CD14-positive monocyte (primary cell): Measurements from ENCODE around the gene ISG15. TPM values are rescaled to one million over a fixed set of nuclear protein-coding genes. Genes with fewer than 3 reads are reported as not detected.
A peak's percentile ranks its signal among the peaks of the same experiment; 100 is the strongest.

Source experiments
- DNase-seq, 3 donors: peaks; one replicate each; pipeline ENCODE4 v3.0.0-alpha.2; 2011 to 2022
- H2AFZ ChIP-seq: 2 replicates; pipeline ENCODE4 v1.6.0; 2012; ENCODE audit warnings: mild to moderate bottlenecking, low read depth, low read length, inconsistent platforms; ENCODE audit not compliant: insufficient read depth, poor library complexity, severe bottlenecking
- H3K27ac ChIP-seq, 2 donors: 1 replicate in 1 of 2; 2 replicates in 1 of 2; pipeline ENCODE4 v1.5.1; 2012 to 2013; ENCODE audit warnings: low read length in 2 of 2, control low read depth in 1 of 2, inconsistent platforms in 1 of 2, low read depth in 1 of 2, mild to moderate bottlenecking in 1 of 2
- H3K27me3 ChIP-seq, 2 donors: one replicate each; pipeline versions ENCODE4 v1.6.0 to v1.6.1; 2011 to 2013; ENCODE audit warnings: low read length in 2 of 2; ENCODE audit not compliant: control insufficient read depth in 2 of 2, insufficient read depth in 2 of 2
- H3K36me3 ChIP-seq, 2 donors: replicated peaks in 1 of 2; 1 replicate in 1 of 2; 2 replicates in 1 of 2; pipeline versions ENCODE4 v1.5.1 to v1.6.1; 2012 to 2013; ENCODE audit warnings: low read length in 2 of 2, control low read depth in 1 of 2, inconsistent platforms in 1 of 2, mild to moderate bottlenecking in 1 of 2; ENCODE audit not compliant: insufficient read depth in 2 of 2, control insufficient read depth in 1 of 2
- H3K4me1 ChIP-seq, 2 donors: 1 replicate in 1 of 2; 2 replicates in 1 of 2; pipeline versions ENCODE4 v1.5.1 to v1.6.1; 2012 to 2013; ENCODE audit warnings: low read length in 2 of 2, control low read depth in 1 of 2, inconsistent platforms in 1 of 2, mild to moderate bottlenecking in 1 of 2, moderate library complexity in 1 of 2; ENCODE audit not compliant: insufficient read depth in 2 of 2, control insufficient read depth in 1 of 2
- H3K4me2 ChIP-seq: replicated peaks from 2 replicates; pipeline ENCODE3; 2012; ENCODE audit warnings: low read length, moderate library complexity, mild to moderate bottlenecking; ENCODE audit not compliant: poor library complexity, severe bottlenecking; ENCODE audit errors: extremely low read depth
- H3K4me3 ChIP-seq, 3 experiments: fragments of 200-600 bp in 1 of 3; sonication (generic) in 1 of 3; replicated peaks in 1 of 3; 1 replicate in 2 of 3; 2 replicates in 1 of 3; pipeline ENCODE4 v1.5.1; 2011 to 2013; ENCODE audit warnings: low read length in 3 of 3, mild to moderate bottlenecking in 3 of 3, control low read depth in 2 of 3, low read depth in 2 of 3, inconsistent platforms in 1 of 3, moderate library complexity in 1 of 3
- H3K79me2 ChIP-seq: 2 replicates; pipeline ENCODE4 v1.6.0; 2012; ENCODE audit warnings: mild to moderate bottlenecking, control low read depth, inconsistent platforms, low read length, moderate library complexity; ENCODE audit not compliant: insufficient read depth
- H3K9ac ChIP-seq: 2 replicates; pipeline ENCODE4 v1.6.0; 2017; ENCODE audit warnings: low read length, mild to moderate bottlenecking; ENCODE audit not compliant: insufficient read depth, poor library complexity, severe bottlenecking
- H3K9me3 ChIP-seq, 2 donors: replicated peaks in 1 of 2; 1 replicate in 1 of 2; 2 replicates in 1 of 2; pipeline versions ENCODE4 v1.5.1 to v1.6.1; 2012 to 2013; ENCODE audit warnings: low read length in 2 of 2, control low read depth in 1 of 2; ENCODE audit not compliant: control insufficient read depth in 1 of 2, insufficient read depth in 1 of 2
- H4K20me1 ChIP-seq: 2 replicates; pipeline ENCODE4 v1.6.0; 2012; ENCODE audit warnings: mild to moderate bottlenecking, low read length, control low read depth, moderate library complexity; ENCODE audit not compliant: insufficient read depth
- H3K27ac Mint-ChIP-seq, 7 donors: one replicate each; pipeline ENCODE4 v1.8.0; 2020; ENCODE audit warnings: mild to moderate bottlenecking in 7 of 7, mixed read lengths in 7 of 7, moderate library complexity in 6 of 7, inconsistent platforms in 2 of 7
- H3K27me3 Mint-ChIP-seq, 3 donors: one replicate each; pipeline ENCODE4 v1.8.0; 2021 to 2022; ENCODE audit warnings: low read depth in 3 of 3, mild to moderate bottlenecking in 3 of 3, mixed read lengths in 3 of 3, moderate library complexity in 3 of 3, inconsistent platforms in 1 of 3
- H3K36me3 Mint-ChIP-seq, 2 donors: one replicate each; pipeline ENCODE4 v1.8.0; 2020; ENCODE audit warnings: mixed read lengths in 2 of 2, inconsistent platforms in 1 of 2, mild to moderate bottlenecking in 1 of 2
- H3K4me1 Mint-ChIP-seq: one replicate; pipeline ENCODE4 v1.8.0; 2020; ENCODE audit warnings: mild to moderate bottlenecking, mixed read lengths
- H3K4me3 Mint-ChIP-seq, 2 donors: one replicate each; pipeline ENCODE4 v1.8.0; 2020; ENCODE audit warnings: mild to moderate bottlenecking in 2 of 2, mixed read lengths in 2 of 2, moderate library complexity in 1 of 2
- H3K9me3 Mint-ChIP-seq, 7 donors: one replicate each; pipeline ENCODE4 v1.8.0; 2020 to 2022; ENCODE audit warnings: mixed read lengths in 7 of 7, mild to moderate bottlenecking in 6 of 7, moderate library complexity in 6 of 7, inconsistent platforms in 2 of 7
- WGBS: methylation state at CpG from one replicate; pipeline ENCODE4 v1.1.5; 2013; ENCODE audit warnings: missing lambda C conversion rate; ENCODE audit not compliant: insufficient coverage; 5-methylcytosine and 5-hydroxymethylcytosine counted together
- intact Hi-C, 2 donors: fragments of 100-400 bp; cut with micrococcal nuclease; formaldehyde crosslinking; loops; one replicate each; pipeline versions ENCODE4 v1.15.0 to v1.15.1; 2023
- polyA plus RNA-seq, 3 donors: library from polyadenylated mRNA; depleted of rRNA in 1 of 3; unstranded in 2 of 3; stranded (reverse) in 1 of 3; fragments of 300-500 nt in 2 of 3; fragments of >200 nt in 1 of 3; fragmentation: Illumina TruSeq in 2 of 3; gene quantifications; 1 replicate in 2 of 3; 2 replicates in 1 of 3; pipeline ENCODE4 v1.2.3, GENCODE V29; 2012 to 2021
- TF ChIP-seq, protein P1 (sequence below): fragments of 200-600 bp; IDR thresholded peaks from one replicate; pipeline ENCODE4 v1.8.0; 2022; ENCODE audit warnings: antibody characterized with exemption, mild to moderate bottlenecking

Gene ISG15
- polyA plus RNA-seq, 3 donors = 128 to 241 (median 145) TPM

DNA sequence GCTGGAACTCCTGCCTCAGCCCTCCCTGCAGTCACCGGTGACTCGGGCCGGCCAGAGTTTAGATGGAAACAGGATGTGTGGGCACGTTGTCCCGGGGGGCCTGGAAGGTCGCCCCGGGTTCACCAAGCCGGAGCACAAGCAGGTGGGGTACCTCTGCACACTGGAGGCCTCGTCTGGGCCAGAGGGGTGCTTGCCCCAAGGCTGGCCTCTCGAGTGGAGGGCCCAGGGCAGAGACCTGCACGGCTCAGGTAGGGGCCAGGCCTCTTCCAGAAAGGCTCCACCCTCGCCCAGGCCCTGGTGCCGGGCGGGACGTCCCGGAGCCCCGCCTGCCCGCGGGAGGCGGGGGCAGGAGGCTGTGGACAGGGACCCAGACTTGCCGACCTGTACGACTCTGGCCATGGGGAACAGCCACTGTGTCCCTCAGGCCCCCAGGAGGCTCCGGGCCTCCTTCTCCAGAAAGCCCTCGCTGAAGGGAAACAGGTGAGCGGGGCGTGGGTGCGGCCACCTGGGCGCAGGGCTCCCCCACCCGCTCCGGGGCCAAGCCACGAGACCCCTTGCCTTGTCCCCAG lies 47.1 kb upstream of the ISG15 start, which contains the start of gene PLEKHN1:
Gene PLEKHN1, plus strand, starts transcription at position 348 of the 569 bp plus-strand sequence. Its CDS starts 50 bp downstream, at position 398.
- H3K27me3 Mint-ChIP-seq = peaks cover 34 to 54% (median 42%) of the 10 kb centered on the region in 3 donors
- H3K9ac ChIP-seq = peak within 1 kb of the TSS; percentile 75

DNA sequence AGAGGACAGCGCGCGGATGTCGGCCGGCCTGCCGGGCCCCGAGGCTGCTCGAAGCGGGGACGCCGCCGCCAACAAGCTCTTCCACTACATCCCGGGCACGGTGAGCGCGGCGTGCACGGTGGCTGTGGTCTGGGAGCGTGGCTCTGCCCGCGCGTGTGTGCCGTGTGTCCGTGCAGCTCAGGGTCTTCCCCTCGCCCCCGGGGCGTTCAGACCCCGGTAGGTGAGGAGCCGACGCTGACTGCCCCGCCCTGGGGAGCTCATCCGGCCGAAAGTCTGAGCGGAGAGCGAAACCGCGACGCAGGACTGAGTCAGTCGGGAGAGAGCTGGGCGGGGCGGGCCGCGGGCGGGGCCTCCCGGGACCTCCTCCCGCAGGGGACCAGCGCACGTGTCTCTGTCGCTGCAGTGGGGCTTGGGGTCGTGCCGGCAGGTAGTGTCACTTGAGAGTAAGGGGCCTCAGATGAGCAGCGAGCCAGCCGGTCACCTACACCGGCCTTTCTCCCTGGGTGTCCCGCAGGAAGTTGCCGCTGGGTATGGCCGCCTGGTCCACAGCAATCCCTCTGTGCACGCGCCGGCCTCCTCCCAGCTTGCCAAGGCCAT lies 46.5 kb upstream of the ISG15 start:
- peak overlapping the region in 1 of 2 donors; percentile 62 for H3K27ac ChIP-seq
- TF ChIP-seq, protein P1, sequence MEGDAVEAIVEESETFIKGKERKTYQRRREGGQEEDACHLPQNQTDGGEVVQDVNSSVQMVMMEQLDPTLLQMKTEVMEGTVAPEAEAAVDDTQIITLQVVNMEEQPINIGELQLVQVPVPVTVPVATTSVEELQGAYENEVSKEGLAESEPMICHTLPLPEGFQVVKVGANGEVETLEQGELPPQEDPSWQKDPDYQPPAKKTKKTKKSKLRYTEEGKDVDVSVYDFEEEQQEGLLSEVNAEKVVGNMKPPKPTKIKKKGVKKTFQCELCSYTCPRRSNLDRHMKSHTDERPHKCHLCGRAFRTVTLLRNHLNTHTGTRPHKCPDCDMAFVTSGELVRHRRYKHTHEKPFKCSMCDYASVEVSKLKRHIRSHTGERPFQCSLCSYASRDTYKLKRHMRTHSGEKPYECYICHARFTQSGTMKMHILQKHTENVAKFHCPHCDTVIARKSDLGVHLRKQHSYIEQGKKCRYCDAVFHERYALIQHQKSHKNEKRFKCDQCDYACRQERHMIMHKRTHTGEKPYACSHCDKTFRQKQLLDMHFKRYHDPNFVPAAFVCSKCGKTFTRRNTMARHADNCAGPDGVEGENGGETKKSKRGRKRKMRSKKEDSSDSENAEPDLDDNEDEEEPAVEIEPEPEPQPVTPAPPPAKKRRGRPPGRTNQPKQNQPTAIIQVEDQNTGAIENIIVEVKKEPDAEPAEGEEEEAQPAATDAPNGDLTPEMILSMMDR = no peak
- peaks cover 10% of the 10 kb centered on the region for H3K4me1 Mint-ChIP-seq
- H3K9ac ChIP-seq = peak overlapping the region; percentile 75
- WGBS = under 1% methylated on average over 60 of the region's 60 CpGs
- H3K27ac Mint-ChIP-seq = peak overlapping the region in 1 of 7 donors; percentile 35
- peak overlapping the region; percentile 83 to 90 for H3K4me3 Mint-ChIP-seq
- peak overlapping the region; percentile 87 for H2AFZ ChIP-seq
- peaks cover 0 to 3% of the 10 kb centered on the region in 2 donors for H3K36me3 ChIP-seq
- peak overlapping the region; percentile 86 for H3K4me2 ChIP-seq
- H4K20me1 ChIP-seq = no peaks in the 10 kb centered on the region
- H3K4me3 ChIP-seq = peak overlapping the region; percentile 59 to 79 (median 62)
- peaks cover 16 to 21% of the 10 kb centered on the region in 2 donors for H3K4me1 ChIP-seq
- peaks cover 0 to 8% of the 10 kb centered on the region in 2 donors for H3K9me3 ChIP-seq
- peaks cover 16 to 19% of the 10 kb centered on the region in 2 donors for H3K36me3 Mint-ChIP-seq
- intact Hi-C loops = loop anchor here in 1 of 2 donors (10.0 kb wide), 1 partner anchor 62 kb away; no protein-coding TSS in a partner anchor
- H3K79me2 ChIP-seq = no peaks in the 10 kb centered on the region
- peaks cover 3 to 43% of the 10 kb centered on the region in 2 donors for H3K27me3 ChIP-seq
- peaks cover 0 to 3% (median 0%) of the 10 kb centered on the region in 7 donors for H3K9me3 Mint-ChIP-seq
- DNase-seq = peak; percentile 60 to 74 (median 66)
- peaks cover 32 to 54% (median 44%) of the 10 kb centered on the region in 3 donors for H3K27me3 Mint-ChIP-seq

More for the DNA sequence above, 47.1 kb upstream of the ISG15 start, which contains the start of gene PLEKHN1:
- peak within 1 kb of the TSS in 2 of 7 donors; percentile 35 to 63 for H3K27ac Mint-ChIP-seq
- peak within 1 kb of the TSS; percentile 86 for H3K4me2 ChIP-seq
- H2AFZ ChIP-seq = peak within 1 kb of the TSS; percentile 87
- H3K4me3 Mint-ChIP-seq = peak within 1 kb of the TSS; percentile 83 to 90
- 1% methylated on average over 31 of the region's 31 CpGs for WGBS
- intact Hi-C loops = loop anchor here in 1 of 2 donors (10.0 kb wide), 1 partner anchor 61 kb away; no protein-coding TSS in a partner anchor
- peaks cover 16 to 19% of the 10 kb centered on the region in 2 donors for H3K36me3 Mint-ChIP-seq
- H3K9me3 Mint-ChIP-seq = peaks cover 0 to 3% (median 0%) of the 10 kb centered on the region in 7 donors
- TF ChIP-seq, protein P1 = no peak
- H3K27me3 ChIP-seq = peaks cover 3 to 43% of the 10 kb centered on the region in 2 donors
- peaks cover 14% of the 10 kb centered on the region for H3K4me1 Mint-ChIP-seq
- no peaks in the 10 kb centered on the region for H4K20me1 ChIP-seq
- peak within 1 kb of the TSS in 1 of 2 donors; percentile 62 for H3K27ac ChIP-seq
- H3K4me3 ChIP-seq = peak within 1 kb of the TSS; percentile 59 to 79 (median 62)
- peaks cover 0 to 3% of the 10 kb centered on the region in 2 donors for H3K36me3 ChIP-seq
- H3K79me2 ChIP-seq = no peaks in the 10 kb centered on the region
- H3K9me3 ChIP-seq = peaks cover 0 to 8% of the 10 kb centered on the region in 2 donors
- DNase-seq = peak; percentile 26 to 56 (median 34)
- H3K4me1 ChIP-seq = peaks cover 20 to 26% of the 10 kb centered on the region in 2 donors
